ENCODE results near the gene MPV17L2. TPM values are rescaled to one million over a fixed set of nuclear protein-coding genes. Genes with fewer than 3 reads are reported as not detected.
"Not testable (repeated sequence)": the region's sequence is repeated elsewhere in the genome, so short reads cannot be mapped to it uniquely, and the experiment has no call there.

The MPV17L2 gene
- total and polyA plus RNA-seq, 2 experiments from 2014 or later = 22.4 to 31.8 TPM

GRCh38 chr19:18206018-18206417, 13.0 kb downstream of the MPV17L2 start:
- peak; percentile 2 for DNase-seq (ENCODE audit: low spot score)
- H4K20me1 ChIP-seq (ENCODE audit: insufficient read depth, poor library complexity, severe bottlenecking) = no peaks in the 10 kb centered on the region
- no peak overlapping the region for H3K4me3 ChIP-seq
- no peaks in the 10 kb centered on the region for H3K36me3 ChIP-seq (replicated peaks; ENCODE audit: insufficient read depth, low read depth)
- WGBS (ENCODE audit: low lambda C conversion rate, missing lambda C conversion rate) = 91% methylated on average over 12 of the region's 12 CpGs
- no peaks in the 10 kb centered on the region for H3K79me2 ChIP-seq
- peak overlapping the region; percentile 96 for H3K27ac ChIP-seq
- TF ChIP-seq CTCF (IDR thresholded peaks at IDR 0.05; ENCODE audit: poor library complexity) = no peak
- TF ChIP-seq EZH2phosphoT487 (IDR thresholded peaks at IDR 0.05; ENCODE audit: low read depth, severe bottlenecking, unreplicated experiment) = no peak
- TF ChIP-seq EZH2 (IDR thresholded peaks at IDR 0.05; ENCODE audit: borderline replicate concordance) = no peak
- no peaks in the 10 kb centered on the region for H3K27me3 ChIP-seq
- peak overlapping the region; percentile 92 for H3K4me2 ChIP-seq
- H3K9me3 ChIP-seq (ENCODE audit: low read depth) = no peaks in the 10 kb centered on the region
- H3K9me2 ChIP-seq (replicated peaks; ENCODE audit: insufficient read depth) = no peaks in the 10 kb centered on the region
- H2AFZ ChIP-seq = no peak overlapping the region
- peaks cover 10% of the 10 kb centered on the region for H3K4me1 ChIP-seq (ENCODE audit: insufficient read depth)

GRCh38 chr19:18208098-18208951, 15.3 kb downstream of the MPV17L2 start:
- WGBS (ENCODE audit: low lambda C conversion rate, missing lambda C conversion rate) = 42% methylated on average over 25 of the region's 32 CpGs
- Histone ChIP-seq H4K20me1 (ENCODE audit: insufficient read depth, poor library complexity, severe bottlenecking) (no peaks in the 10 kb centered on the region), H3K9me2 (replicated peaks; ENCODE audit: insufficient read depth) (no peaks in the 10 kb centered on the region), H3K4me2 (no peak overlapping the region), H3K4me1 (ENCODE audit: insufficient read depth) (peaks cover 4% of the 10 kb centered on the region), H3K4me3 (no peak overlapping the region), H3K9me3 (ENCODE audit: low read depth) (no peaks in the 10 kb centered on the region), H3K27ac (no peak overlapping the region), H3K27me3 (no peaks in the 10 kb centered on the region), H2AFZ (no peak overlapping the region), H3K36me3 (replicated peaks; ENCODE audit: insufficient read depth, low read depth) (no peaks in the 10 kb centered on the region), H3K79me2 (no peaks in the 10 kb centered on the region)
- TF ChIP-seq CTCF (IDR thresholded peaks at IDR 0.05; ENCODE audit: poor library complexity) (peak; percentile 60), EZH2phosphoT487 (IDR thresholded peaks at IDR 0.05; ENCODE audit: low read depth, severe bottlenecking, unreplicated experiment) (no peak), EZH2 (IDR thresholded peaks at IDR 0.05; ENCODE audit: borderline replicate concordance) (no peak)
- DNase-seq (ENCODE audit: low spot score) = no peak

GRCh38 chr19:18209912-18210311, 16.9 kb downstream of the MPV17L2 start:
- H3K27me3 ChIP-seq; DNase-seq (ENCODE audit: low spot score); H3K4me3 ChIP-seq; H3K36me3 ChIP-seq (replicated peaks; ENCODE audit: insufficient read depth, low read depth); H3K9me2 ChIP-seq (replicated peaks; ENCODE audit: insufficient read depth); H2AFZ ChIP-seq; H3K4me1 ChIP-seq (ENCODE audit: insufficient read depth); H3K79me2 ChIP-seq; H3K4me2 ChIP-seq; H3K27ac ChIP-seq; H3K9me3 ChIP-seq (ENCODE audit: low read depth); H4K20me1 ChIP-seq (ENCODE audit: insufficient read depth, poor library complexity, severe bottlenecking): not testable (repeated sequence)
- 91% methylated on average over 5 of the region's 5 CpGs for WGBS (ENCODE audit: low lambda C conversion rate, missing lambda C conversion rate)

- H3K4me2 ChIP-seq = no peak overlapping the region
- H3K9me2 ChIP-seq (replicated peaks; ENCODE audit: insufficient read depth) = no peaks in the 10 kb centered on the region
- H3K27ac ChIP-seq = no peak overlapping the region
- no peaks in the 10 kb centered on the region for H3K9me3 ChIP-seq (ENCODE audit: low read depth)
- WGBS (ENCODE audit: low lambda C conversion rate, missing lambda C conversion rate) = 91% methylated on average over 14 of the region's 14 CpGs
- no peak overlapping the region for H2AFZ ChIP-seq
- H3K4me1 ChIP-seq (ENCODE audit: insufficient read depth) = no peaks in the 10 kb centered on the region
- DNase-seq (ENCODE audit: low spot score) = no peak
- H3K36me3 ChIP-seq (replicated peaks; ENCODE audit: insufficient read depth, low read depth) = no peaks in the 10 kb centered on the region
- H3K27me3 ChIP-seq = no peaks in the 10 kb centered on the region
- no peaks in the 10 kb centered on the region for H4K20me1 ChIP-seq (ENCODE audit: insufficient read depth, poor library complexity, severe bottlenecking)
- no peaks in the 10 kb centered on the region for H3K79me2 ChIP-seq
- TF ChIP-seq EZH2 (IDR thresholded peaks at IDR 0.05; ENCODE audit: borderline replicate concordance) = no peak
- TF ChIP-seq CTCF (IDR thresholded peaks at IDR 0.05; ENCODE audit: poor library complexity) = no peak
- no peak for TF ChIP-seq EZH2phosphoT487 (IDR thresholded peaks at IDR 0.05; ENCODE audit: low read depth, severe bottlenecking, unreplicated experiment)
- no peak overlapping the region for H3K4me3 ChIP-seq
Measured at GRCh38 chr19:18211683-18212082, 18.7 kb downstream of the MPV17L2 start.
